ENCODE data around the gene AMBRA1. TPM values are rescaled to one million over a fixed set of nuclear protein-coding genes. Genes with fewer than 3 reads are reported as not detected.

Gene AMBRA1
- total RNA-seq, 6 donors from 2014 or later, result 22.9 to 55.7 (median 33.2) TPM

DNA sequence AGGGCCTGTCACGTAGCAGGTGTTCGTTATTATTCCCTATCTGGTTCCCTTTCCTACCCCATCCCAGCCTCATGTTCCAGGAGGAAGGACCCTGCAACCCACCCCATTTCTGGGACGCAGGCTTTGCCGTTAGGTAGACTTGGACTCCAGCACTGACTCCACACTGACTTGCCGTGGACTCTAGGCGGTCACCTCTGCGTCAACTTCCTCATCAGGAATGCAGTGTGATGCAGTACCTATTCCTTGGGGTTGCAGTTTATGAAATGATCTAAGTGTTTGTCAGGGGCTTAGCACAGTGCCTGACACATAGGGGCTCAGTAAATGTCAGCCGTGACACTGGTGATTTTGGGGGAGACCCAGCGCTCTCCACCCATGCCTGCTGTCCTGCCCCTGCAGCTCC, 229.8 kb downstream of the AMBRA1 start:
- Histone ChIP-seq H3K27ac (peak overlapping the region in 3 of 4 donors; percentile 67 to 91 (median 87)), H3K9me3 (no peaks in the 10 kb centered on the region), H3K36me3 (peaks cover 0 to 13% (median 11%) of the 10 kb centered on the region in 4 donors), H3K27me3 (no peaks in the 10 kb centered on the region), H3K4me1 (peaks cover 42 to 74% (median 55%) of the 10 kb centered on the region in 4 donors), H3K4me3 (no peak overlapping the region)
- no peak for TF ChIP-seq POLR2AphosphoS5 (IDR thresholded peaks at IDR 0.05)
- 83 to 87% methylated on average over 5 to 9 of the region's 9 CpGs for WGBS, 2 donors
- ATAC-seq (ENCODE audit: low FRiP score in 2 of 2) (no peak), DNase-seq (no peak)

DNA sequence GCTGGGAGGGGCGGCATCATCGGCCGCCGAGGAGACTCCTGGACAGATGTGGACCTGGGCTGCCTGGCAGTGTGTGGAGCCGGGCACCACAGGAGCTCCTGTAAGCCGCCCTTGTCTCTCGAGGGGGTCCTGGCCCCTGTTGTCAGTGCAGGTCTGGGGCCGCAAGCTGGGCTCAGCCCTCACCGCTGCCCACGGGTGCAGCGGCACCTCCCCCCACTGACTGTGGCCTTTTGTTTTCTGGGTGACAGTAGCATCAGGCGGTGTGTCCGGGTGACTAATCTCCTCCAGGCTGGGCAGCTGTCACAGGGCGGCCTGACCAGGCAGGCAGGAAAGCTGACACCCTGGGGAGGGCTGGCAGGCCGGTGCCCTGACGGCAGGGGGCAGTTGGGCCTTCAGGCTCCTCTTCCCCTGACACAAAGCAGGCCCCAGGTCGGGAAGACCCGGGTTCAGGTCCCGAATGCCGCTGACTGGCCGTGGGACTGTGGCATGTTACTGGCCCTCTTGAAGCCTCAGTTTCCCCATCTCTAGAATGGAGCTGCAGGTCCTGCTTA, 230.3 kb downstream of the AMBRA1 start:
- peaks cover 42 to 74% (median 55%) of the 10 kb centered on the region in 4 donors for H3K4me1 ChIP-seq
- peak overlapping the region; percentile 67 to 91 (median 83) for H3K27ac ChIP-seq
- TF ChIP-seq, protein P1, sequence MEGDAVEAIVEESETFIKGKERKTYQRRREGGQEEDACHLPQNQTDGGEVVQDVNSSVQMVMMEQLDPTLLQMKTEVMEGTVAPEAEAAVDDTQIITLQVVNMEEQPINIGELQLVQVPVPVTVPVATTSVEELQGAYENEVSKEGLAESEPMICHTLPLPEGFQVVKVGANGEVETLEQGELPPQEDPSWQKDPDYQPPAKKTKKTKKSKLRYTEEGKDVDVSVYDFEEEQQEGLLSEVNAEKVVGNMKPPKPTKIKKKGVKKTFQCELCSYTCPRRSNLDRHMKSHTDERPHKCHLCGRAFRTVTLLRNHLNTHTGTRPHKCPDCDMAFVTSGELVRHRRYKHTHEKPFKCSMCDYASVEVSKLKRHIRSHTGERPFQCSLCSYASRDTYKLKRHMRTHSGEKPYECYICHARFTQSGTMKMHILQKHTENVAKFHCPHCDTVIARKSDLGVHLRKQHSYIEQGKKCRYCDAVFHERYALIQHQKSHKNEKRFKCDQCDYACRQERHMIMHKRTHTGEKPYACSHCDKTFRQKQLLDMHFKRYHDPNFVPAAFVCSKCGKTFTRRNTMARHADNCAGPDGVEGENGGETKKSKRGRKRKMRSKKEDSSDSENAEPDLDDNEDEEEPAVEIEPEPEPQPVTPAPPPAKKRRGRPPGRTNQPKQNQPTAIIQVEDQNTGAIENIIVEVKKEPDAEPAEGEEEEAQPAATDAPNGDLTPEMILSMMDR (IDR thresholded peaks at IDR 0.05), result peak in 2 of 6 experiments; percentile 22 to 30
- TF ChIP-seq POLR2A (IDR thresholded peaks at IDR 0.05), result no peak
- no peaks in the 10 kb centered on the region for H3K9me3 ChIP-seq
- peak; percentile 49 to 73 for DNase-seq
- peaks cover 0 to 11% (median 8%) of the 10 kb centered on the region in 4 donors for H3K36me3 ChIP-seq
- peak; percentile 1 to 13 for ATAC-seq (ENCODE audit: low FRiP score in 2 of 2)
- H3K4me3 ChIP-seq, result no peak overlapping the region
- no peaks in the 10 kb centered on the region for H3K27me3 ChIP-seq
- 50 to 69% methylated on average over 4 to 21 of the region's 21 CpGs for WGBS, 2 donors

DNA sequence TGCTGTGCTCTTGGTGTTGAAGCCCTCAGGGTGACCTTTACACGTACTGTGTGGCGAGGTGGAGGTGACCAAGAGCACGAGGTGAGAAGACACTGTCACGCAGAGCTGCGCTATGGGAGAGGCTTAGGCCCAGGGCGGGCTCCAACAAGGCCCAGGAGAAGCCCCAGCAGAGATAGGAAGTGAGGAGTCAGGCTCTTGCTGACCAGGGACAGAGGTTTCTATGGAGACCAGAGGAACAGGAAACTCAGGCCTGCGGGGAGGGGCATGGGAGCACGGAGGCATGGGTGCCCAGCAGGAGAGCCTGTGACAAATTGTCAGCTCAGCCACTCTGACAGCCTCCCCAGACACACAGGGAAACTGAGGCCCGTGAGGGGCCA, 230.8 kb downstream of the AMBRA1 start:
- Histone ChIP-seq H3K27me3 (no peaks in the 10 kb centered on the region), H3K9me3 (no peaks in the 10 kb centered on the region), H3K4me3 (peak overlapping the region in 1 of 4 donors; percentile 10), H3K36me3 (peaks cover 0 to 8% (median 4%) of the 10 kb centered on the region in 4 donors), H3K4me1 (peaks cover 42 to 74% (median 55%) of the 10 kb centered on the region in 4 donors), H3K27ac (peak overlapping the region; percentile 67 to 91 (median 83))
- WGBS, 2 donors, result 47 to 50% methylated on average over 7 to 9 of the region's 9 CpGs
- ATAC-seq (ENCODE audit: low FRiP score in 2 of 2) (peak; percentile 72 to 76), DNase-seq (peak in 1 of 2 donors; percentile 78)
- TF ChIP-seq, protein P1 (IDR thresholded peaks at IDR 0.05), result no peak
- TF ChIP-seq EP300 (IDR thresholded peaks at IDR 0.05) (no peak), POLR2AphosphoS5 (IDR thresholded peaks at IDR 0.05) (no peak)

DNA sequence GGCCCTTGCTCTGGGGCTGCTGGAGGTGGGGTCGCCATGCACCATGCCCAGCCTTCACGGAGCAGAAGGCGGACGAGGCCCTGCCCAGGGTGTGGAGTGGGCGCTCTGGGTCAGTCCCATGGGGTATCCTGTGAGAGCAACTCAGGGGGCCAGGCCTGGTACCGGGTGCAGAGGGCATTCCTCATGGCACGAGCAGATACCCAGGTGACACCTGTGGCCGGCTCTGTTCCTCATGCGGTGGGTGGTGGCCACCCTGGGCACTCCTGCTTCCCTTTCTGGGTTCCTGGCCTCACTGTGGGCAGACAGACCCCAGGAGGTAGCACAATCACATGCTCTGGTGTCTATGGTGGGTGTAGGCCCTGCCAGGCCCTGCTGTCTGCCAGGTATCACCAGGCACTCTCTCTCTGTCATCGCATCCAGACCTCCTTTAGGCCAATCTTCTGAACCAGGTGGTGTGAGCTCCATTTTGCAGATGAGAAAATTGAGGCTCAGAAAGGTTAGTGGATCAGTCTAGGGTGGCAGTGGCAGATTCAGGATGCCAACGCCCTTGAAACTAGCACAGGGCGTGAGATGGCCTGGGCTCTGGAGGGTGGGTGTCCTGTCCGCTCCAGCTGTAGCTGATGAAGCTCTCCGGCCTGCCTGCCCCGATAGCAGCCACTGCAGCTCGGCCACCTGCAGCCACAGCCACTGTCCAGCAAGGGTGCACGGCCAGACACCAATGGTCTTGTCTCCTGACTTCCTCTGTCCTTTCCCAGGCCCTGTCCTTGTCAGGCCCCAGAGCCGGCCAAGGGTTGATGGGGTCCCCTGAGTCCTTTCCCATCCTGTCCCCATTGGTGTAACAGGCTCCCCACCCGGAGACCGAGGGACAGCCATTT, 231.4 kb downstream of the AMBRA1 start:
- Histone ChIP-seq H3K4me3 (peak overlapping the region in 3 of 4 donors; percentile 6 to 43 (median 31)), H3K4me1 (peaks cover 39 to 74% (median 54%) of the 10 kb centered on the region in 4 donors), H3K9me3 (no peaks in the 10 kb centered on the region), H3K27ac (peak overlapping the region; percentile 67 to 91 (median 83)), H3K36me3 (peaks cover 0 to 8% (median 2%) of the 10 kb centered on the region in 4 donors), H3K27me3 (no peaks in the 10 kb centered on the region)
- WGBS, 2 donors, result 61 to 79% methylated on average over 6 to 14 of the region's 20 CpGs
- TF ChIP-seq POLR2A (IDR thresholded peaks at IDR 0.05) (no peak), EP300 (IDR thresholded peaks at IDR 0.05) (no peak), POLR2AphosphoS5 (IDR thresholded peaks at IDR 0.05) (no peak)
- DNase-seq, result peak in 1 of 2 donors; percentile 66
- ATAC-seq (ENCODE audit: low FRiP score in 2 of 2), result no peak

DNA sequence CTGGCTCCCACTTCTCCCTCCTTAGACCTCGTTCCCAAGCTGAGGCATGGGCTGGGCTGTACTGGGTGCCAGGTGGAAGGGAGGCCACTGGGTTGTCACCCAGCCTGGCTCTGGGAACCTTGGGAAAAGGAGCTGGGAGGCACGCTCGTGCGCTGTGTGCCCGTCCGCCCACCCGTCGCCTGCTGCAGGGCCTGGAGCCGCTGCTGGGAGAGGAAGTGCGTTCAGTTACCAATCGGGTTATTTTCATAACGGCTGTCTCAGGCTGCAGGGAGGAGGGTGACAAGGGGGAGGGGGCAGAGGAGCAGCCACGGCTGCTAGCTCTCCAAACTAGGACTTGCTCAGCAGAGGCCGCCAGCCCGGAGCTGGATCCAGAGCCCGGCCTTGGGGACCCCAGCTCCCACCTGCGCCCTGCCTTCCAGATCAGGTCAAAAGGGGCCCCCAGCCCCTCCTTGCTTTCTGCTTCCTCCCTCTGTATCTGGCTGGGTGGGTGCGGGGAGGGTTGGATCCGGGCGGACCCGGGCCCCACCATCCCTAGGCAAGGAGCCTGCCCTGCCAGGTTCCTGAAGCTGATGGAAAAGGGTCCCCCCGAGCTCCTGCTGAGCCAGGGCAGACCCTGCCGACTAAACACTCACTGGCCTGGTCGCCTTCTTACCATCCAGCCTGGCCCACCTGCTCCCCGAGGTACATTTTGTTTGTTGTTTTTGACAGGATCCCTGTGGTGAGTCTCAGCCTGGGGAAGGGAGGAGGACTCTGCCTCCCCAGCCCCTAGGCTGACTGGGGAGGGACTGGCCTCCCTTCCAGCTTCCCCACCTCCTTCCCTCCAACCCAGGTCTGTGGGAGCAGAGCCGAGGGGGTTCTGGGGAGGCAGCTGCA, 232.3 kb downstream of the AMBRA1 start:
- TF ChIP-seq POLR2AphosphoS5 (IDR thresholded peaks at IDR 0.05) (peak; percentile 10 to 43), EP300 (IDR thresholded peaks at IDR 0.05) (no peak), POLR2A (IDR thresholded peaks at IDR 0.05) (peak in 3 of 4 donors; percentile 18 to 48 (median 34))
- TF ChIP-seq, protein P1 (IDR thresholded peaks at IDR 0.05), result no peak
- peak; percentile 71 to 88 for DNase-seq

More for the DNA sequence above, 232.3 kb downstream of the AMBRA1 start:
- Histone ChIP-seq H3K36me3 (peaks cover 0 to 5% (median 2%) of the 10 kb centered on the region in 4 donors), H3K4me1 (peaks cover 37 to 77% (median 51%) of the 10 kb centered on the region in 4 donors), H3K27ac (peak overlapping the region; percentile 67 to 91 (median 83)), H3K9me3 (no peaks in the 10 kb centered on the region), H3K4me3 (peak overlapping the region in 3 of 4 donors; percentile 6 to 43 (median 31)), H3K27me3 (no peaks in the 10 kb centered on the region)
- peak; percentile 74 to 83 for ATAC-seq (ENCODE audit: low FRiP score in 2 of 2)
- 21 to 35% methylated on average over 11 to 14 of the region's 26 CpGs for WGBS, 2 donors

All from upper lobe of left lung (tissue), 6 donors.